Fibroblast of lung (primary cell): Measurements from ENCODE around the gene SDCCAG8. TPM values are rescaled to one million over a fixed set of nuclear protein-coding genes. Genes with fewer than 3 reads are reported as not detected.

Experiments used
- DNase-seq, 2 donors: peaks; one replicate each; pipeline versions ENCODE4 v3.0.0 to v3.0.0-alpha.2; 2010; ENCODE audit warnings: low read depth in 2 of 2
- H2AFZ ChIP-seq: 2 replicates; pipeline ENCODE4 v1.5.1; 2012; ENCODE audit warnings: low read length, control low read depth, inconsistent platforms
- H3K27ac ChIP-seq: 2 replicates; pipeline ENCODE4 v1.5.1; 2011; ENCODE audit warnings: low read length, control low read depth; ENCODE audit not compliant: insufficient read depth
- H3K27me3 ChIP-seq: 2 replicates; pipeline ENCODE4 v1.5.1; 2011; ENCODE audit warnings: mild to moderate bottlenecking, low read length; ENCODE audit not compliant: control insufficient read depth, insufficient read depth
- H3K36me3 ChIP-seq: 2 replicates; pipeline ENCODE4 v1.5.1; 2011; ENCODE audit warnings: low read length; ENCODE audit not compliant: control insufficient read depth, insufficient read depth
- H3K4me1 ChIP-seq: 2 replicates; pipeline ENCODE4 v1.5.1; 2011; ENCODE audit warnings: low read length; ENCODE audit not compliant: control insufficient read depth, insufficient read depth; ENCODE audit errors: extremely low read depth
- H3K4me2 ChIP-seq: 2 replicates; pipeline ENCODE4 v1.5.1; 2011; ENCODE audit warnings: low read length, control low read depth; ENCODE audit not compliant: insufficient read depth; ENCODE audit errors: extremely low read depth
- H3K4me3 ChIP-seq, 4 experiments: fragments of 200-600 bp in 1 of 4; sonication (generic) in 1 of 4; replicated peaks in 1 of 4; 2 replicates each; pipeline ENCODE4 v1.5.1; 2011 to 2016; ENCODE audit warnings: low read length in 4 of 4, low read depth in 3 of 4, mild to moderate bottlenecking in 3 of 4, control low read depth in 2 of 4, inconsistent platforms in 1 of 4, mixed read lengths in 1 of 4; ENCODE audit not compliant: insufficient read depth in 1 of 4; ENCODE audit errors: control extremely low read depth in 1 of 4
- H3K79me2 ChIP-seq: 2 replicates; pipeline ENCODE4 v1.5.1; 2012; ENCODE audit warnings: mild to moderate bottlenecking, low read length, inconsistent platforms; ENCODE audit not compliant: control insufficient read depth, insufficient read depth
- H3K9ac ChIP-seq: 2 replicates; pipeline ENCODE4 v1.5.1; 2011; ENCODE audit warnings: mild to moderate bottlenecking, low read length, control low read depth; ENCODE audit not compliant: insufficient read depth
- H3K9me3 ChIP-seq: 2 replicates; pipeline ENCODE4 v1.5.1; 2012; ENCODE audit warnings: low read depth, low read length; ENCODE audit not compliant: control insufficient read depth, insufficient read depth
- H4K20me1 ChIP-seq: 2 replicates; pipeline ENCODE4 v1.5.1; 2011; ENCODE audit warnings: low read length; ENCODE audit not compliant: control insufficient read depth, insufficient read depth; ENCODE audit errors: extremely low read depth
- CTCF ChIP-seq, 2 donors: IDR thresholded peaks in 1 of 2; conservative IDR thresholded peaks in 1 of 2; 1 replicate in 1 of 2; 2 replicates in 1 of 2; pipeline ENCODE4 v1.5.1; 2011 to 2012; ENCODE audit warnings: low read length in 2 of 2, control low read depth in 1 of 2, inconsistent platforms in 1 of 2, low read depth in 1 of 2, mild to moderate bottlenecking in 1 of 2
- EZH2 ChIP-seq: IDR thresholded peaks from 2 replicates; pipeline ENCODE4 v1.5.1; 2012; ENCODE audit warnings: low read length, control low read depth, mild to moderate bottlenecking; ENCODE audit errors: missing control alignments
- polyA plus RNA-seq, 2 donors: library from polyadenylated mRNA; depleted of rRNA in 1 of 2; stranded (reverse) in 1 of 2; unstranded in 1 of 2; fragments of >200 nt; gene quantifications; 2 replicates each; pipeline ENCODE4 v1.2.1, GENCODE V29; 2011 to 2012; ENCODE audit warnings: missing spikeins in 1 of 2
- total RNA-seq: library from RNA; depleted of rRNA; stranded (reverse); fragments of >200 nt; gene quantifications from 2 replicates; pipeline ENCODE4 v1.2.1, GENCODE V29; 2014

SDCCAG8 gene
- total and polyA plus RNA-seq, 2 donors (not counting 1 experiment from before 2014, with no cell fraction given) = 34.8 to 53.2 TPM

GRCh38 chr1:243216741-243217140, 39.1 kb upstream of the SDCCAG8 start:
- TF ChIP-seq EZH2 (no peak), CTCF (conservative IDR thresholded peaks at IDR 0.05 in 1 of 2, IDR thresholded peaks at IDR 0.05 in 1 of 2; ENCODE audit: low read depth in 1 of 2, low read length in 2 of 2) (no peak)
- Histone ChIP-seq H3K4me1 (peaks cover 4% of the 10 kb centered on the region), H3K9me3 (no peaks in the 10 kb centered on the region), H3K4me3 (no peak overlapping the region), H2AFZ (no peak overlapping the region), H3K36me3 (peaks cover 5% of the 10 kb centered on the region), H3K27me3 (no peaks in the 10 kb centered on the region), H3K4me2 (no peak overlapping the region), H3K79me2 (peaks cover 72% of the 10 kb centered on the region), H4K20me1 (no peaks in the 10 kb centered on the region), H3K27ac (no peak overlapping the region), H3K9ac (no peak overlapping the region)
- no peak for DNase-seq

GRCh38 chr1:243217349-243217748, 38.5 kb upstream of the SDCCAG8 start:
- no peaks in the 10 kb centered on the region for H3K27me3 ChIP-seq
- no peak overlapping the region for H3K9ac ChIP-seq
- TF ChIP-seq EZH2 (no peak), CTCF (conservative IDR thresholded peaks at IDR 0.05 in 1 of 2, IDR thresholded peaks at IDR 0.05 in 1 of 2; ENCODE audit: low read depth in 1 of 2, low read length in 2 of 2) (no peak)
- H3K79me2 ChIP-seq = peaks cover 72% of the 10 kb centered on the region
- no peak overlapping the region for H3K4me3 ChIP-seq
- H4K20me1 ChIP-seq = no peaks in the 10 kb centered on the region
- H3K4me2 ChIP-seq = no peak overlapping the region
- DNase-seq = no peak
- H3K27ac ChIP-seq = no peak overlapping the region
- H3K4me1 ChIP-seq = peaks cover 4% of the 10 kb centered on the region
- no peak overlapping the region for H2AFZ ChIP-seq
- peaks cover 5% of the 10 kb centered on the region for H3K36me3 ChIP-seq
- H3K9me3 ChIP-seq = no peaks in the 10 kb centered on the region

- H3K9me3 ChIP-seq = no peaks in the 10 kb centered on the region
- peaks cover 4% of the 10 kb centered on the region for H3K4me1 ChIP-seq
- no peaks in the 10 kb centered on the region for H4K20me1 ChIP-seq
- TF ChIP-seq EZH2 (no peak), CTCF (conservative IDR thresholded peaks at IDR 0.05 in 1 of 2, IDR thresholded peaks at IDR 0.05 in 1 of 2; ENCODE audit: low read depth in 1 of 2, low read length in 2 of 2) (no peak)
- H3K9ac ChIP-seq = no peak overlapping the region
- H3K4me3 ChIP-seq = no peak overlapping the region
- H3K27me3 ChIP-seq = no peaks in the 10 kb centered on the region
- H3K4me2 ChIP-seq = no peak overlapping the region
- no peak overlapping the region for H2AFZ ChIP-seq
- H3K79me2 ChIP-seq = peaks cover 74% of the 10 kb centered on the region
- H3K36me3 ChIP-seq = peaks cover 5% of the 10 kb centered on the region
- no peak for DNase-seq
- no peak overlapping the region for H3K27ac ChIP-seq
Observed at GRCh38 chr1:243218059-243218458, 37.8 kb upstream of the SDCCAG8 start.
